GM18502 (cell line): ENCODE results near the gene C1QTNF6.
"Not testable (repeated sequence)": the region's sequence is repeated elsewhere in the genome, so short reads cannot be mapped to it uniquely, and the experiment has no call there.

ENCODE experiments used
- ATAC-seq: cut with Tn5 transposase; IDR thresholded peaks from one replicate; pipeline ENCODE4 v1.9.1; 2021; ENCODE audit warnings: mild to moderate bottlenecking; ENCODE audit not compliant: unreplicated experiment, poor library complexity

C1QTNF6 gene

GRCh38 chr22:37208401-37209139 lies 20.5 kb upstream of the C1QTNF6 start:
- ATAC-seq: no peak

GRCh38 chr22:37207981-37208380 lies 19.9 kb upstream of the C1QTNF6 start:
- ATAC-seq: no peak

GRCh38 chr22:37206841-37207821 lies 19.1 kb upstream of the C1QTNF6 start:
- no peak for ATAC-seq

GRCh38 chr22:37206118-37206840 lies 18.2 kb upstream of the C1QTNF6 start:
- ATAC-seq: no peak

- no peak for ATAC-seq
Observed at GRCh38 chr22:37205046-37205445, 17.0 kb upstream of the C1QTNF6 start.

- ATAC-seq: no peak
Observed at GRCh38 chr22:37204045-37204655, 16.1 kb upstream of the C1QTNF6 start.

GRCh38 chr22:37203354-37204044 lies 15.5 kb upstream of the C1QTNF6 start:
- ATAC-seq: no peak

GRCh38 chr22:37202716-37203115 lies 14.7 kb upstream of the C1QTNF6 start:
- ATAC-seq: no peak

GRCh38 chr22:37202001-37202555 lies 14.0 kb upstream of the C1QTNF6 start:
- no peak for ATAC-seq

GRCh38 chr22:37201443-37201820 lies 13.4 kb upstream of the C1QTNF6 start:
- not testable (repeated sequence) for ATAC-seq

- peak; percentile 10 for ATAC-seq
Observed at GRCh38 chr22:37199760-37200108, 11.7 kb upstream of the C1QTNF6 start.

- ATAC-seq: peak; percentile 94
Observed at GRCh38 chr22:37199103-37199759, 11.2 kb upstream of the C1QTNF6 start.

GRCh38 chr22:37198258-37199102 lies 10.4 kb upstream of the C1QTNF6 start:
- ATAC-seq: peak; percentile 6

- ATAC-seq: no peak
Observed at GRCh38 chr22:37197451-37198257, 9.6 kb upstream of the C1QTNF6 start.

- ATAC-seq: no peak
Observed at GRCh38 chr22:37196539-37197450, 8.7 kb upstream of the C1QTNF6 start.

GRCh38 chr22:37195921-37196320 lies 7.9 kb upstream of the C1QTNF6 start:
- ATAC-seq: no peak
